Measurements from ENCODE around the gene DCLK2.
A peak's percentile ranks its signal among the peaks of the same experiment; 100 is the strongest.

DCLK2 gene

GRCh38 chr4:150117629-150118028 is 39.4 kb downstream of the DCLK2 start:
- DNase-seq (ENCODE audit: low spot score), result no peak

- no peak for DNase-seq (ENCODE audit: low spot score)
These were observed 41.2 kb downstream of the DCLK2 start for GRCh38 chr4:150119492-150119891.

DNA sequence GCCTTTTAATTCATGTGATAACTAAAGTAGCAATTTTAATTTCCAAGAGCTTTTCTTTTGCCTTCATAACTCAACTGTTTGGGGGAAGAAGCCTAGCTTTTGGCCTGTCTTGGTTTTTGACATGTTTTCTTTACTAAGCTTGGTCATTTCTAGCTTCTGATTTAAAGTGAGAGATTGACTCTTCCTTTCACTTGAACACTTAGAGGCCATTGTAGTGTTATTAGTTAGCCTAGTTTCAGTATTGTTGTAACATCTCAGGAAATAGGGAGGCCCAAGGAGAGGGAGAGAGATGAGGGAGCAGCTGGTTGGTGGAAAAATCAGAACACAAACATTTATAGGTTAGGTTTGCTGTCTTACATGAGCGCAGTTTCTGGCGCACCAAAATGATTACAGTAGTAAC is 44.8 kb downstream of the DCLK2 start:
- DNase-seq (ENCODE audit: low spot score), result no peak

DNA sequence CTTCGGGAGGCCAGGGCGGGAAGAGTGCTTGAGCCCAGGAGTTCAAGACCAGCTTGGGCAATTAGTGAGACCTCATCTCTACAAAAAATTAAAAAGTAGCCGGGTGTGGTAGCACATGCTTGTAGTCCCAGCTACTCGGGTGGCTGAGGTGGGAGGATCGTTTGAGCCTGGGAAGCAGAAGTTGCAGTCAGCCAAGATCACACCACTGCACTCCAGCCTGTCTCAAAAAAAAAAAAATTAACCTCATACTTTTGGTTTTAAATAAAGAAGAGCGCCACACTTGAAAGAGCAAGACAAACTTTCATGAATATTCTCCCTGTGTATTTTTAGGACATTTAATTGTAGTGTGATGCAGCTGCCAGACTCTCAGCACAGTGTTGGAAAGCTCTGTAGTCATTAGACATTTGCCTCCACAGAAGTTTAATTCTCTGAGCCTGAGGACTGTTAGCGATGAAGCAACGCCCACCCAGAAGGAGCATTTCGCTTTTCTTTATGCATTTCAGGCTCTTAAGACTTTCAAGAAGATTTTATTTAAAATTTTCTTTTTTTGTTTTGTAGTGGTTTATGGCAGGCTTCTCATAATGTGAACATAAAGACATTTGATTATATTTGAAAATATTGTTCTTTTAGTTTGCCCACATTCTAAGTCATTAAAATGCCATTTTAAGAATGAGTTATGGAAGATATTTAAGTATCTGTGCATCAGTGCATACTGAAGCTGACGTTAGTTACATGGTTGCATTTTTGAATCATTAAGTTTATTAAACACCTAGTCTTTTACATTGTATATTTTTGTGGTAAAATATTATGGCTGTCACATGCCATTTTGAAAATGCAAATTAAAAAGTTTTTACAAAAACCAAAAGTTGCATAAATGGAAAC is 45.8 kb downstream of the DCLK2 start:
- no peak for DNase-seq (ENCODE audit: low spot score)

- DNase-seq (ENCODE audit: low spot score), result no peak
These were observed 48.1 kb downstream of the DCLK2 start for GRCh38 chr4:150126201-150126863.

DNA sequence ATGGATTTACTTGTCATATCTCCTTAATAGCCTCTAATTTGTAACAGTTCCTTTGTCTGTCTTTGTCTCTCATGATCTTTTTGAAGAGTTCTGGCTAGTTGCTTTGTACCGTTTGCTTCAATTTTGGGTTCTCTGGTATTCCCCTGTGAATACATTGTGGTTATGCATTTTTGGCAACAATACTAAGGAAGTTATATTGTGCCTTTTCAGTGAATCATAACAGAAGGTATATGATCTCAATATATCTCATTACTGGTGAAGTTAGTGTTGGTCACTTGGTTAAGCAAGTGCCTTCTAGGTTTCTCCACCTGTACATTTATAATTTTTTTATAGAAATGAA is 48.6 kb downstream of the DCLK2 start:
- DNase-seq (ENCODE audit: low spot score), result no peak

- no peak for DNase-seq (ENCODE audit: low spot score)
These were observed 49.5 kb downstream of the DCLK2 start for GRCh38 chr4:150127757-150128156.

DNA sequence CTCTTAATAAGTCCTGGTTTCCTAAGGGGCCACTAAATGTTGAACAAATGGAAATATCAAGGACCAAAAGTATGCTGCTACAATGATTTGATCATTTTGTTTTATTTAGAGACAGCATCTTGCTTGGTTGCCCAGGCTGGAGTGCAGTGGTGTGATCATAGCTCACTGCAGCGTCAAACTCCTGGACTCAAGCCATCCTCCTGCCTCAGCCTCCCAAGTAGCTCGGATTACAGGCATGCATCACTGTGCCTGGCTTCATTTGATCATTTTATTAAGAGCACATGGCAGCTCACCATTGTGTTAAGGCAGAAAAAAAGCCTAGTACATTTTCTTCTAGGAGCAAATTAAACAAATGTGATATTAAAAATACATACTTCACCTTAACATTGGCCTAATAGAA is 52.7 kb downstream of the DCLK2 start:
- no peak for DNase-seq (ENCODE audit: low spot score)

- no peak for DNase-seq (ENCODE audit: low spot score)
These were observed 53.5 kb downstream of the DCLK2 start for GRCh38 chr4:150131581-150132228.

GRCh38 chr4:150133605-150134004 is 55.4 kb downstream of the DCLK2 start:
- DNase-seq (ENCODE audit: low spot score), result no peak

DNA sequence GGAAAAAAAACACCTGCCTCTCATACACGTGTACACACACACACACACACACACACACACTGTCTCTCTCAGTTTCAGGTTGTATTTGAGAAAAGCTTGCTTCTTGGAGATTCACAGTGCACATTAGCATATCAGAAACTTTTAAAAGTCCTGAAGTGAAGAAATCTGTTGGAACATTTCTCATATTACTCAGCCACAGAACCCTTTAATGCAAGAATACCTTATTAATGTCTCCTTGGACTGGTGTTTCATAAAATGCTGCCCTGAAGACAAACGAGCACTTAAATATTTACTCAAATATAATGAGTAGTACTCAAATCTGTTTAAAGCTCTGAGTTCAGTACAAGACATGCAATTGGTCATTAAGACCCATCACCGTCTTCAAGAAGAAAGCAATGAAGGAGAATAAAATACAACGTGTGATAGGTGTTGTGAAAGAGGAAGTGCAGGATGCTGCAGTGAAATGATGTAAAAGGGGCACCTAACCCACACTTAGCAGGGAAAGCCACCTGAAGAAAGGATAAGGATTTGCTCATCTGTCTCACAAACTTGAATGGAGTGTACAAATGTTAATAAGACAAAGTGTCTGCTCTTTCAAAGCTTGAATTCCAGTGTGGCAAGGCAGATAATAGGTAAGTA is 57.0 kb downstream of the DCLK2 start:
- DNase-seq (ENCODE audit: low spot score), result no peak

- no peak for DNase-seq (ENCODE audit: low spot score)
These were observed 57.8 kb downstream of the DCLK2 start for GRCh38 chr4:150136036-150136435.

DNA sequence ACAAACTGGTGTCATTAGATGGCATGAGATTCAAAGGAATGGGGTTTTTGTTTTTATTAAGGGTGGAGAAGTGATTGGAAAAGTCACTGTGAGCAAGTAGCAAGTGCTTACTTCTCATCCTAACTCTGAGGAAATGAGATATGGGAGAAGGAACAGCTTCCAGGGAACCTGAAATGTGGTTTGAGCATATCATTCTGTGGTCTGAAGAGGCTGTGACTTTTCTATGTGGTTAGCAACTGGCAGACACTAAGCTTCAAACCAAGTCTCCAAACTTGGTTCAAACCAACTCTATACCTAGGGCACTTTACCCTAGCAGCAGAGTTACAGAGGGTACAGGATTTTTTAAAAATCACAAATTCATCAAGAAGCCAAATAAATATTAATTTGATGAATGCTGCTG is 58.2 kb downstream of the DCLK2 start:
- no peak for DNase-seq (ENCODE audit: low spot score)

- DNase-seq (ENCODE audit: low spot score), result peak; percentile 29
These were observed 61.1 kb downstream of the DCLK2 start for GRCh38 chr4:150139297-150139865.

DNA sequence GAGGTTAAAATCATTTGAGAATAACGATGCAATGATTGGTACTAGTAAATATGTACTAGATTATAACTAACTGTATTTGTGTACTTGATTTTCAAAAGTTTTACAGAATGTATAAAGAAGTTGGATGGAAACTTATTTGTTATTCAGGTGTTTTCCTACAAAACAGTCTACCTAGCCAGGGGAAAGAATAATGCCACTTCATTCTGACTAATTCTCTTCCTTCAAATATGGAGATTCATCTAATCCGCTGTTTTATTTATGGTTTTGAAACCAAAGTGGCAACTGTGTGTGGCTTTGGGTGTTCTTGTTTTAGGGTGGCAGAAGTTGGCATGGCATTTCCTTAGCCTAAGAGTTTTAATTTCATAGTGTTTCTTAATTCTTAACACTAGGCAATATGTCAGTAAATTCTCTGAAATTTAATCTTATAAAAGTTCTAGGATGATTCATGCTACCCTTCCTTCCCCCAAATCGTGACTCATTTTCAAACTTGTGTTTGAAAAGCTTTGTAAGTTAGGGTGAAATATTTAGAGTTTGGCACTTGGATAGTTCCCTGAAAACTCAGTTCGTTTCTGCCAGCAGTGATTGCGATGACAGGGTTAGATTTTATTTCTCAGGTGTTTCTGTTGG is 62.6 kb downstream of the DCLK2 start:
- DNase-seq (ENCODE audit: low spot score), result no peak

- no peak for DNase-seq (ENCODE audit: low spot score)
These were observed 63.5 kb downstream of the DCLK2 start for GRCh38 chr4:150141756-150142155.

DNA sequence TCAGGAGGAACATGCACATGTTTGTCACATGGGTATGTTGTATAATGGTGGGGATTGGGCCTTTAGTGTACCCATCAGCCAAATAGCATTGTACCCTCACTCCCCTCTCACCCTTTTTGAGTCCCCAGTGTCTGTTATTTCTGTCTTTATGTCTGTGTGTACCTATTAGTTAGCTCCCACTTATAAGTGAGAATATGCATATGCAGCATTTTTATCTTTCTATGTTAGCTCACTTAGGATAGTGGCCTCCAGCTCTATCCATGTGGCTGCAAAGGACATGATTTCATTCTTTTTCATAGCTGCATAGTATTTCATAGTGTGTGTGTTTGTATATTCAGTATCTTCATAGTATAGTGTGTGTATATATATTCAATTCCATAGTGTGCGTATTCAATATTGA is 64.6 kb downstream of the DCLK2 start:
- no peak for DNase-seq (ENCODE audit: low spot score)

DNA sequence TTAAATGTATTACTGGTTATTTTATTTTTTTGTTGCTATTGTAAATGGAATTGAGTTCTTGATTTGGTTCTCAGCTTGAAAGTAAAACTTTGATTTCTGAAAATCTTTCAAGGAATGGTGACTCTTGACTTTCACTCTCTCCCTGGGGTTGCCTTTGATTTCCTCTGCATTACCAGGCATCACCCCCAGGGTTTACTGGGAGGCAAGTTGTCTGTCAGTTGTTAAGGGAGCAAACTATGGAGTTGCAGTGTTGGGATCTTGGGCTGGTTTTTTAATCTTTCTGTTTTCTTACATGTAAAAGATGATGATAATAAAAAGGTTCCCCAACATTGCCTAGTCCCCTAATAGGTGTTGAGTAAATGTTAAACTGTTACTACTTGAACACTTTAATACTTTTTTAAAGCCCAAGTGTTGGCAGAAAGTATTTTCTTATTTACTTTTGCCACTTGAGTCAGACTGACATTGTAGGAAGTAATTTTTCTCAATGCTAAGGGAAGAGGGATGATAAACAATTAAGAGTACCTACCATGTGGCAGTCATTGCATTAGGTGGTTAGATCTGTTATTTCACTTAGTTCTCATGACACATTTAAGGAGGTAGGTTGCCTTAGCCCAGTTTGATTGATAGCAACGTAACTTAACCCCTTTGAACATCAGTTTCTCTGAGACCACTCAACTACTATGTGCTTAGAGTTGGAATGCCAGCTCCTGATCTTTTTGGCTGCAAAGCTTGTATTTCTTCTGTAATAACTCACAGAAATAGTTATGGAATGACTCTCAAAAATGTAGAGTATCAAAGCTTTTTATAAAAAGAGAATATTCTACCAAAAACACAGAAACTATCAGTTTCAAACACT is 67.1 kb downstream of the DCLK2 start:
- DNase-seq (ENCODE audit: low spot score), result no peak

DNA sequence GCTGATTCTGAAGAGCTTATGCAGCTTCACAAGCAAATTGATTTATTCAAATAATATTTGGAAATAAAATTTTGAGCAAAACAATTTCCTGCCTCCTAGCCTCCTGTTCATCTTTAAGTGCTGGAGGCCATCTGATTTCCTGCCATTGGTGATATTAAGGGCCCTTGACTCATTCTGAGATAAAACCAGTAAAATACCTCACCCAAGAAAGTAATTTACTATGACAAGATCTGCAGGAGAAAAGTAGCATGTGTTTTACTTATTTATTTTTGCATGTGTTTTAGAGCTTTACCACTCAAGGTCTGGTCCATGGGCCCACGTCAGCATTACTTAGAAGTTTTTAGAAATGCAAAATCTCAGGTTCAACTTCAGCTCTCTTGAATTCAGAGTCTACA is 67.7 kb downstream of the DCLK2 start:
- no peak for DNase-seq (ENCODE audit: low spot score)

- no peak for DNase-seq (ENCODE audit: low spot score)
These were observed 71.1 kb downstream of the DCLK2 start for GRCh38 chr4:150149381-150149780.

DNA sequence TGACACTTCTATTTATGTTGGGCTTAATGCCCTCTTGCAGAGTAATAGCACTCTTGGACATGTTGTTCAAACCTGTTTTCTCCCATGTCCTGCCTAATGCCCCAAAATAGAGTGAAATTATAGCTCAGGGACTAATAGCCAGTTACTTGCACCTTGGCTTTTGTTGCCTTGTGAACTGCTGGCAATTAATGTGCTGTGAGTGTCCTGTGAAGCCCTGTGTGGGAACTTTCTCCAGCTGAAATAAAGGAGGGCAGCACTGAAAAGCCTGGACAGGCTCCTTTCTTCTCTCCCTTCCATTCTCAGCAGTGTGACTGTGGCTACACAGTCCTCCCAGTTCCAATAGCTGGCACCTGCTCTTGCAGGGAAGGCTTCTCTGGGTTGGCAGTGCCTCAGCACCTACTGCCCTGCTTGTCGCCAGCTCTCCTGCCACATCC is 72.4 kb downstream of the DCLK2 start:
- no peak for DNase-seq (ENCODE audit: low spot score)
